GM12878 (cell line): Measurements from ENCODE around the gene TTC16. TPM values are rescaled to one million over a fixed set of nuclear protein-coding genes. Genes with fewer than 3 reads are reported as not detected.

Experiments
- ATAC-seq: fragments of 200-7000 bp; cut with Tn5 transposase; 3 replicates; pipeline ENCODE4 v1.9.1; 2020; ENCODE audit warnings: mild to moderate bottlenecking, moderate library complexity
- BruUV-seq: library from RNA; stranded (reverse); fragments of 400-500 nt; replicated peaks from 2 replicates; lab custom pipeline; 2021; lab: Mats Ljungman, UMichigan
- CTCF ChIA-PET: fragments of 300-600 bp; sonication (Branson Sonifier 250); formaldehyde crosslinking; extraction: SDS; loops from one replicate; lab custom pipeline; 2021; ENCODE audit warnings: inconsistent platforms; lab: Yijun Ruan, JAX
- POLR2A ChIA-PET: fragments of 350-600 bp; formaldehyde crosslinking; extraction: SDS; loops from one replicate; lab custom pipeline; 2021; ENCODE audit warnings: inconsistent platforms; lab: Charles Lee
- RAD21 ChIA-PET: fragments of 300-600 bp; sonication (Branson Sonifier 250); formaldehyde crosslinking; loops from one replicate; lab custom pipeline; 2023; ENCODE audit warnings: antibody characterized with exemption; ENCODE audit not compliant: unreplicated experiment; lab: Charles Lee
- SMC1A ChIA-PET: fragments of 300-600 bp; sonication (Branson Sonifier 250); formaldehyde crosslinking; loops from one replicate; lab custom pipeline; 2023; ENCODE audit not compliant: unreplicated experiment, uncharacterized antibody; lab: Charles Lee
- DNase-seq: peaks from one replicate; pipeline ENCODE4 v3.0.0-alpha.2; 2011; ENCODE audit warnings: low read depth, low spot score
- FAIRE-seq: peaks from 3 replicates; lab custom pipeline; 2011; peaks lifted over from hg19 to GRCh38; lab: Jason Lieb, UNC
- H2AFZ ChIP-seq: 2 replicates; pipeline ENCODE4 v1.6.0; 2011; ENCODE audit warnings: low read depth, low read length, control low read depth; ENCODE audit not compliant: control insufficient read depth
- H3K27ac ChIP-seq: 2 replicates; pipeline ENCODE4 v1.5.1; 2011; ENCODE audit warnings: control low read depth; ENCODE audit not compliant: control insufficient read depth, insufficient read depth
- H3K27me3 ChIP-seq, 2 experiments: replicated peaks in 1 of 2; 2 replicates each; pipeline versions ENCODE4 v1.6.0 to v1.6.1; 2011; ENCODE audit warnings: low read length in 1 of 2; ENCODE audit not compliant: control insufficient read depth in 2 of 2, insufficient read depth in 2 of 2
- H3K36me3 ChIP-seq, 2 experiments: 2 replicates each; pipeline ENCODE4 v1.5.1; 2011; ENCODE audit warnings: low read length in 1 of 2; ENCODE audit not compliant: control insufficient read depth in 2 of 2, insufficient read depth in 2 of 2
- H3K4me1 ChIP-seq: 2 replicates; pipeline ENCODE4 v1.6.1; 2011; ENCODE audit warnings: mild to moderate bottlenecking, low read length, moderate library complexity, mixed read lengths; ENCODE audit not compliant: control insufficient read depth, insufficient read depth
- H3K4me2 ChIP-seq: 2 replicates; pipeline ENCODE4 v1.6.0; 2011; ENCODE audit warnings: control low read depth; ENCODE audit not compliant: control insufficient read depth, insufficient read depth
- H3K4me3 ChIP-seq: fragments of 200-600 bp; sonication (generic); 2 replicates; pipeline ENCODE4 v1.5.1; 2016
- H3K79me2 ChIP-seq: 2 replicates; pipeline ENCODE4 v1.6.0; 2011; ENCODE audit warnings: low read length; ENCODE audit not compliant: control insufficient read depth, insufficient read depth
- H3K9ac ChIP-seq: 2 replicates; pipeline ENCODE4 v1.8.0; 2011; ENCODE audit warnings: low read length, control low read depth, mixed read lengths; ENCODE audit not compliant: control insufficient read depth, insufficient read depth
- H3K9me3 ChIP-seq: replicated peaks from 3 replicates; pipeline ENCODE4 v1.5.1; 2011; ENCODE audit warnings: mild to moderate bottlenecking, low read length; ENCODE audit not compliant: control insufficient read depth, insufficient read depth
- H4K20me1 ChIP-seq: 2 replicates; pipeline ENCODE4 v1.6.0; 2011; ENCODE audit not compliant: control insufficient read depth, insufficient read depth
- BCLAF1 ChIP-seq: fragments of 450-650 bp; IDR thresholded peaks from 2 replicates; pipeline ENCODE4 v1.6.1; 2017; ENCODE audit warnings: antibody characterized with exemption, mild to moderate bottlenecking, moderate library complexity
- CTCF ChIP-seq, 3 experiments: IDR thresholded peaks in 2 of 3; conservative IDR thresholded peaks in 1 of 3; 2 replicates each; pipeline ENCODE4 v1.5.1; 2011; ENCODE audit warnings: low read depth in 3 of 3, low read length in 3 of 3, mild to moderate bottlenecking in 3 of 3, control low read depth in 2 of 3, moderate library complexity in 2 of 3, inconsistent platforms in 1 of 3, mixed read lengths in 1 of 3; ENCODE audit not compliant: control insufficient read depth in 2 of 3, insufficient read depth in 1 of 3; ENCODE audit errors: extremely low read depth in 1 of 3
- E2F8 ChIP-seq: fragments of 450-650 bp; IDR thresholded peaks from 2 replicates; pipeline ENCODE4 v1.6.1; 2018; ENCODE audit warnings: mild to moderate bottlenecking, low read depth, moderate library complexity; ENCODE audit not compliant: partially characterized antibody
- JUNB ChIP-seq: IDR thresholded peaks from 2 replicates; pipeline ENCODE4 v1.6.1; 2016; ENCODE audit warnings: antibody characterized with exemption, mild to moderate bottlenecking
- KDM1A ChIP-seq: fragments of 200-600 bp; sonication (generic); IDR thresholded peaks from 2 replicates; pipeline ENCODE4 v1.6.1; 2016; ENCODE audit warnings: borderline replicate concordance
- MAX ChIP-seq: IDR thresholded peaks from 2 replicates; pipeline ENCODE4 v1.6.1; 2012; ENCODE audit warnings: low read depth, low read length, improper control_type of control experiment
- STAT1 ChIP-seq: fragments of 450-650 bp; conservative IDR thresholded peaks from 2 replicates; pipeline ENCODE4 v1.6.1; 2014; ENCODE audit warnings: antibody characterized with exemption, mild to moderate bottlenecking
- TAF1 ChIP-seq: IDR thresholded peaks from 2 replicates; pipeline ENCODE4 v1.6.1; 2011; ENCODE audit warnings: mild to moderate bottlenecking, low read depth, low read length, borderline replicate concordance
- ZNF622 ChIP-seq: fragments of 450-650 bp; IDR thresholded peaks from 2 replicates; pipeline ENCODE4 v1.6.1; 2017; ENCODE audit warnings: mild to moderate bottlenecking, inconsistent platforms
- WGBS: methylation state at CpG from one replicate; pipeline ENCODE4 v1.1.6; 2016; ENCODE audit warnings: low lambda C conversion rate; ENCODE audit not compliant: insufficient replicate concordance, insufficient coverage; ENCODE audit errors: missing lambda C conversion rate; 5-methylcytosine and 5-hydroxymethylcytosine counted together
- in situ Hi-C: fragments of 300-500 bp; cut with MboI; formaldehyde crosslinking; loops from 9 replicates; pipeline ENCODE4 v1.14.3; 2018; ENCODE audit warnings: mixed read lengths
- intact Hi-C: fragments of 100-400 bp; cut with micrococcal nuclease; formaldehyde crosslinking; loops from one replicate; pipeline ENCODE4 v1.14.2; 2022; ENCODE audit not compliant: unreplicated experiment
- polyA plus RNA-seq, 11 experiments: library from polyadenylated mRNA; depleted of rRNA in 4 of 11; unstranded in 6 of 11; stranded (reverse) in 5 of 11; fragments of >200 nt; fragmentation: Nextera tagmentation in 4 of 11; fragmentation: Illumina TruSeq in 1 of 11; extraction: Ambion mirVana in 4 of 11; extraction: Trizol in 1 of 11; gene quantifications; 1 replicate in 1 of 11; 2 replicates in 10 of 11; pipeline versions ENCODE4 v1.2.1 to v1.2.3, GENCODE V29; 2011 to 2016; ENCODE audit warnings: inconsistent platforms in 2 of 11, missing spikeins in 2 of 11, low read depth in 1 of 11
- total RNA-seq, 4 experiments: library from RNA; depleted of rRNA in 3 of 4; stranded (reverse); fragments of >200 nt in 3 of 4; fragmentation: Illumina TruSeq in 1 of 4; extraction: Trizol in 1 of 4; gene quantifications; 2 replicates each; pipeline versions ENCODE4 v1.2.1 to v1.2.3, GENCODE V29; 2013 to 2021

Gene TTC16
- total and polyA plus RNA-seq, 10 of the 15 experiments (the other 5 are each of a cell fraction or from before 2014, with no cell fraction given): 0.03 TPM; not detected in 9

GRCh38 chr9:127721391-127721821, 5.5 kb downstream of the TTC16 start:
- 36% methylated on average over 7 of the region's 11 CpGs for WGBS
- in situ Hi-C loops (no loop called here), intact Hi-C loops (no loop called here)
- ChIA-PET POLR2A (no interaction called here), SMC1A (no interaction called here), CTCF (no interaction called here), RAD21 (no interaction called here)
- Histone ChIP-seq H3K4me2 (no peak overlapping the region), H3K4me3 (no peak overlapping the region), H2AFZ (no peak overlapping the region), H3K79me2 (no peaks in the 10 kb centered on the region), H3K27ac (no peak overlapping the region), H4K20me1 (no peaks in the 10 kb centered on the region), H3K4me1 (no peaks in the 10 kb centered on the region), H3K9ac (no peak overlapping the region), H3K9me3 (no peaks in the 10 kb centered on the region), H3K36me3 (no peaks in the 10 kb centered on the region), H3K27me3 (no peaks in the 10 kb centered on the region)
- FAIRE-seq: no peak
- no peak for ATAC-seq
- DNase-seq: no peak
- TF ChIP-seq KDM1A (no peak), TAF1 (no peak)
- BruUV-seq: no TSS peak

GRCh38 chr9:127722055-127722745, 6.3 kb downstream of the TTC16 start:
- ChIA-PET RAD21 (no interaction called here), SMC1A (no interaction called here), POLR2A (no interaction called here), CTCF (no interaction called here)
- Histone ChIP-seq H3K27ac (no peak overlapping the region), H3K79me2 (no peaks in the 10 kb centered on the region), H3K4me2 (no peak overlapping the region), H4K20me1 (no peaks in the 10 kb centered on the region), H3K9ac (no peak overlapping the region), H3K4me1 (no peaks in the 10 kb centered on the region), H3K36me3 (no peaks in the 10 kb centered on the region), H3K9me3 (no peaks in the 10 kb centered on the region), H2AFZ (no peak overlapping the region), H3K4me3 (no peak overlapping the region), H3K27me3 (no peaks in the 10 kb centered on the region)
- in situ Hi-C loops (no loop called here), intact Hi-C loops (no loop called here)
- FAIRE-seq: no peak
- no peak for DNase-seq
- whole genome bisulfite sequencing: 24% methylated on average over 12 of the region's 12 CpGs
- ATAC-seq: no peak
- no TSS peak for BruUV-seq
- TF ChIP-seq E2F8 (no peak), MAX (no peak), BCLAF1 (no peak), STAT1 (no peak), JUNB (no peak), ZNF622 (no peak), CTCF (IDR thresholded peaks at IDR 0.05 in 2 of 3, conservative IDR thresholded peaks at IDR 0.05 in 1 of 3; ENCODE audit: control insufficient read depth in 2 of 3, extremely low read depth in 1 of 3, insufficient read depth in 1 of 3, low read depth in 3 of 3, low read length in 3 of 3) (no peak)
